ENCODE data around the gene SCFD2.

DNA sequence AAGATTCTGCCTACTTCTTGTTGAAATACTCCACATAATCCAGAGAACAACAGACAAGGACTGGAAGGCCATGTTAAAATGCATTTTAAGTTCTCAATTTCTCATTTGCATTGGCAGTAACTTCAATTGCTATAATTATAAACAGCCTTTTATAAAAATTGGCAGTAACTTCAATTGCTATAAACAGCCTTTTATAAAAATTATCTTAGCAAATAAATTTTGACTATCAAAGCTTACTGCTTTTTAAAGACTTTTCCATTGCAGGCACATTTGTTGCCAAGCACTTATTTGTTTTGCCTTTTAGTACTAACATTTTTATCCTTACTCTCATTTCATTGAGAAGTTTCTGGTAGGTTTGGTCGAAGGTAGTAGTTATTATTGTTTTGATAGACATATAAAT is 17.8 kb downstream of the SCFD2 start:
- TF ChIP-seq, protein P1, sequence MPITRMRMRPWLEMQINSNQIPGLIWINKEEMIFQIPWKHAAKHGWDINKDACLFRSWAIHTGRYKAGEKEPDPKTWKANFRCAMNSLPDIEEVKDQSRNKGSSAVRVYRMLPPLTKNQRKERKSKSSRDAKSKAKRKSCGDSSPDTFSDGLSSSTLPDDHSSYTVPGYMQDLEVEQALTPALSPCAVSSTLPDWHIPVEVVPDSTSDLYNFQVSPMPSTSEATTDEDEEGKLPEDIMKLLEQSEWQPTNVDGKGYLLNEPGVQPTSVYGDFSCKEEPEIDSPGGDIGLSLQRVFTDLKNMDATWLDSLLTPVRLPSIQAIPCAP (CRISPR knock-in tag; IDR thresholded peaks at IDR 0.05): no peak
- TF ChIP-seq, protein P2, sequence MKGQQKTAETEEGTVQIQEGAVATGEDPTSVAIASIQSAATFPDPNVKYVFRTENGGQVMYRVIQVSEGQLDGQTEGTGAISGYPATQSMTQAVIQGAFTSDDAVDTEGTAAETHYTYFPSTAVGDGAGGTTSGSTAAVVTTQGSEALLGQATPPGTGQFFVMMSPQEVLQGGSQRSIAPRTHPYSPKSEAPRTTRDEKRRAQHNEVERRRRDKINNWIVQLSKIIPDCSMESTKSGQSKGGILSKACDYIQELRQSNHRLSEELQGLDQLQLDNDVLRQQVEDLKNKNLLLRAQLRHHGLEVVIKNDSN (CRISPR knock-in tag; IDR thresholded peaks at IDR 0.05): no peak
- no peak for TF ChIP-seq CREM (CRISPR knock-in tag; IDR thresholded peaks at IDR 0.05)
- TF ChIP-seq, protein P3, sequence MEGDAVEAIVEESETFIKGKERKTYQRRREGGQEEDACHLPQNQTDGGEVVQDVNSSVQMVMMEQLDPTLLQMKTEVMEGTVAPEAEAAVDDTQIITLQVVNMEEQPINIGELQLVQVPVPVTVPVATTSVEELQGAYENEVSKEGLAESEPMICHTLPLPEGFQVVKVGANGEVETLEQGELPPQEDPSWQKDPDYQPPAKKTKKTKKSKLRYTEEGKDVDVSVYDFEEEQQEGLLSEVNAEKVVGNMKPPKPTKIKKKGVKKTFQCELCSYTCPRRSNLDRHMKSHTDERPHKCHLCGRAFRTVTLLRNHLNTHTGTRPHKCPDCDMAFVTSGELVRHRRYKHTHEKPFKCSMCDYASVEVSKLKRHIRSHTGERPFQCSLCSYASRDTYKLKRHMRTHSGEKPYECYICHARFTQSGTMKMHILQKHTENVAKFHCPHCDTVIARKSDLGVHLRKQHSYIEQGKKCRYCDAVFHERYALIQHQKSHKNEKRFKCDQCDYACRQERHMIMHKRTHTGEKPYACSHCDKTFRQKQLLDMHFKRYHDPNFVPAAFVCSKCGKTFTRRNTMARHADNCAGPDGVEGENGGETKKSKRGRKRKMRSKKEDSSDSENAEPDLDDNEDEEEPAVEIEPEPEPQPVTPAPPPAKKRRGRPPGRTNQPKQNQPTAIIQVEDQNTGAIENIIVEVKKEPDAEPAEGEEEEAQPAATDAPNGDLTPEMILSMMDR (IDR thresholded peaks at IDR 0.05): no peak
- TF ChIP-seq TEAD4 (CRISPR knock-in tag; IDR thresholded peaks at IDR 0.05): no peak
- TF ChIP-seq TCF7 (CRISPR knock-in tag; IDR thresholded peaks at IDR 0.05; ENCODE audit: low read depth): no peak
- no peak for TF ChIP-seq ZBTB43 (CRISPR knock-in tag; IDR thresholded peaks at IDR 0.05)
- TF ChIP-seq E2F4 (CRISPR knock-in tag; IDR thresholded peaks at IDR 0.05; ENCODE audit: borderline replicate concordance, low read depth): no peak
- TF ChIP-seq, protein P4, sequence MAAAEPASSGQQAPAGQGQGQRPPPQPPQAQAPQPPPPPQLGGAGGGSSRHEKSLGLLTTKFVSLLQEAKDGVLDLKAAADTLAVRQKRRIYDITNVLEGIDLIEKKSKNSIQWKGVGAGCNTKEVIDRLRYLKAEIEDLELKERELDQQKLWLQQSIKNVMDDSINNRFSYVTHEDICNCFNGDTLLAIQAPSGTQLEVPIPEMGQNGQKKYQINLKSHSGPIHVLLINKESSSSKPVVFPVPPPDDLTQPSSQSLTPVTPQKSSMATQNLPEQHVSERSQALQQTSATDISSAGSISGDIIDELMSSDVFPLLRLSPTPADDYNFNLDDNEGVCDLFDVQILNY (CRISPR knock-in tag; IDR thresholded peaks at IDR 0.05): no peak
- TF ChIP-seq NR3C1 (CRISPR knock-in tag; conservative IDR thresholded peaks at IDR 0.05; ENCODE audit: low read depth): no peak

All from WTC11 (cell line).